Epithelial cell of esophagus (primary cell): ENCODE results near the gene ZFC3H1.
A peak's percentile ranks its signal among the peaks of the same experiment; 100 is the strongest.

Experiments used
- DNase-seq: peaks from one replicate; pipeline ENCODE4 v3.0.0; 2010; ENCODE audit warnings: low read depth
- H3K4me3 ChIP-seq: 2 replicates; pipeline ENCODE4 v1.5.1; 2011; ENCODE audit warnings: mild to moderate bottlenecking, low read length, control low read depth
- TF ChIP-seq, protein P1 (sequence below): IDR thresholded peaks from 2 replicates; pipeline ENCODE4 v1.5.1; 2011; ENCODE audit warnings: low read depth, mild to moderate bottlenecking, low read length, control low read depth, inconsistent platforms; ENCODE audit not compliant: insufficient read depth; ENCODE audit errors: missing control alignments

The ZFC3H1 gene

DNA sequence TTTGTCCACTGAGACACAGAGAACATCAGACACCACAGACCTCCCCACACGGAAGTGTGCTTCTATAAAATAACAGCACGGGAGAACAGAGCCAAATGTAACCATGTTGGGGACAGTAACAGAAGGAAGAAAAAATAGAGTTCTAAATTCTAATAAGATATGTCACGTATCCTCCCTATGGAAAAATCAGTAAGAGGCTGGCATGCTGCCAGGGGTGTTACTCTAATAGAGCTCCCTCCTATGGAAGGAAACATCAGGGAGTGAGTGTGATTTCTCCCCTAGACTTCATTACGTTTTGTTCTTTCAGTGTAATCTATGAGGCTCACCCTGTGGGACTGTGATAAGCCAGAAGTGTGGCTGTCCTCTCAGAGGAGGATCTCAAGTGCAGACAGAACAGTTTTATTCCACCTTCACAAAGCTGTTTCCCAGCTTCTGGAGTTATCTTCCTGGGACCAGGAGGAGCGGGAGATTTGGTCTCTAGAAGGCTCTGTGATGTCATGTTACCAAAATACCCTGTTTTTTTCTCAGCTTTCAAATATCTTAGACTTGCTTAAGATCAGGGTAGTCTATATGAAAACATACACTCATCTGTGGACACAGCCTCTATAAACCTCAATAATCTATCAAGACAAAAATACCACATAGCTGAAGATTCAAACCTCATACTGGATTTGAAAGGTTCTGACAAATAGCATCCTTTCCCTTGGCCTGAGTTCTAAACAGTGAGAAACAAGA is 69.3 kb downstream of the ZFC3H1 start:
- DNase-seq, result no peak
- H3K4me3 ChIP-seq, result no peak overlapping the region
- TF ChIP-seq, protein P1, sequence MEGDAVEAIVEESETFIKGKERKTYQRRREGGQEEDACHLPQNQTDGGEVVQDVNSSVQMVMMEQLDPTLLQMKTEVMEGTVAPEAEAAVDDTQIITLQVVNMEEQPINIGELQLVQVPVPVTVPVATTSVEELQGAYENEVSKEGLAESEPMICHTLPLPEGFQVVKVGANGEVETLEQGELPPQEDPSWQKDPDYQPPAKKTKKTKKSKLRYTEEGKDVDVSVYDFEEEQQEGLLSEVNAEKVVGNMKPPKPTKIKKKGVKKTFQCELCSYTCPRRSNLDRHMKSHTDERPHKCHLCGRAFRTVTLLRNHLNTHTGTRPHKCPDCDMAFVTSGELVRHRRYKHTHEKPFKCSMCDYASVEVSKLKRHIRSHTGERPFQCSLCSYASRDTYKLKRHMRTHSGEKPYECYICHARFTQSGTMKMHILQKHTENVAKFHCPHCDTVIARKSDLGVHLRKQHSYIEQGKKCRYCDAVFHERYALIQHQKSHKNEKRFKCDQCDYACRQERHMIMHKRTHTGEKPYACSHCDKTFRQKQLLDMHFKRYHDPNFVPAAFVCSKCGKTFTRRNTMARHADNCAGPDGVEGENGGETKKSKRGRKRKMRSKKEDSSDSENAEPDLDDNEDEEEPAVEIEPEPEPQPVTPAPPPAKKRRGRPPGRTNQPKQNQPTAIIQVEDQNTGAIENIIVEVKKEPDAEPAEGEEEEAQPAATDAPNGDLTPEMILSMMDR, result no peak

DNA sequence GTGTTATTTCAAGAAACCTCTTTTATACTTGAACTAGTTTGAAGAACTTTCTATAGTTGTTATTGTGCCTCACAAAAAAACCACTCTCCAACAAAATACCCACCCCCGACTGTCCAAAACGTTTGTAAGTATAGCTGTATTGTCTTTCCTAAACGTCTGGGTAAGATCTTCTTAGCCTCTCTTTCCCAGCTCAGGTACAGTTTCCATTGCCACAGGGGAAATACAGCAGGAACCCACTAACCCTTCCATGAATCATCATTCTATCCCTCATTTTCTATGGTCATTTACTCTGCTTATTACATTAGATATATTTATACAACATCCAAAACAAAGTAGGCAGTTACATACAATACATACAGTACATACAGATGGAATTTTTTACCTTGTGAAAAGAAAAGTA is 70.8 kb downstream of the ZFC3H1 start:
- DNase-seq, result peak; percentile 53
- no peak overlapping the region for H3K4me3 ChIP-seq
- TF ChIP-seq, protein P1, result no peak

DNA sequence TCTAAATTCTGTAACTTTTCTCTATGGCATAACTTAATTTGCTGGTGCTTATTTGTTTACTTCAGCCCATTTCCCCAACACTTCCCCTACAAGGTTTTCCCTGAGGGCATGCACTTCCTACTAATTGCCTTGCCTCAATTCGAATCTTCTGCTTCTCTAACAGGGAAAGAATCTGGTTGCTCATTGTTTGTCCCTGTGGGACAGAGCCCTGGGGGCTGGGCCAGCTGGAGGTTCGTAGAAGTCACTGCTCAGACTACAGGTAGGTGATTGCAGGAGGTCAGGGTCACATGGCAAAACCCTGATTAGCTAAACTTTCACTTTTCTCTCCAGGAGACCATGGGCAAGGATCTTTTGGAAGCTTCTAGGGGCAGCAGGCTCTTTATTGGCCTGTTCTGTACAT is 72.0 kb downstream of the ZFC3H1 start:
- no peak for DNase-seq
- no peak overlapping the region for H3K4me3 ChIP-seq
- TF ChIP-seq, protein P1, result no peak

DNA sequence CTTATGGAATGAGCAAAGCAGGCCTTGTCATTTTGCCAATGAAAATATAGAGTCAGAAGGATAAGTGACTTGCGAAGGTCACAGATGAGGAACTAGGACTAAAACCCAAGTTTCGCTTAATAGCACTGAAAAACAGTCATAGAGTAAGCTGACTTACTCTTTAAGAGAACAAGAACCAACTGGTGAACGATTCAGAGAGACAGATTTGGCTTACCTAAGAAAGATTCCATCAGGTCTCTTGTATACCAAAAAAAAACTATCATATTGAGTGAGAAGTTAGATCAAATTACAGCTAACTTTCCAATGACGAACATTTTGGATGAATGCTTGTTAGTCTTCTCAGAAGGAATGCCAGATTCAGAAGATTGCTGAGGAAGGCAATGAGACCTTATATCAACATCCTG is 74.2 kb downstream of the ZFC3H1 start:
- TF ChIP-seq, protein P1, result no peak
- no peak overlapping the region for H3K4me3 ChIP-seq
- peak; percentile 73 for DNase-seq

DNA sequence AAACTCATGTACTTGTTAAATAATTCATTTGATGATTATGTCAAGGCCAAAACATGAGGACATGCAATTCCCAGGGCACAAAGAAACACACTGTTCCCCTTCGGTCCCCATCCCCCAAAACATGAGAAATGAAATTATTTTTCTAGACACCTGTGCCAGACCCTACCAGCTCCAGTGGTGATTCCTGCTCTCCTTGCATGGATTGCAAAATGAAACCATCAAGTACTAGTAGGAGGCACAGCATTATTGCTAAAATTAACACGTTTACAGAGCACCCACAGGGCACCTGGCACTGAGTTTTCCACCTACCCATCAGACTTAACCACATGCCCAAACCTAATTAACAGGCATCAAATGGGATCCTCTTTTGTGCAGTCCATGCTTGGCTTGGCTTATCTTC is 76.6 kb downstream of the ZFC3H1 start:
- no peak for DNase-seq
- no peak overlapping the region for H3K4me3 ChIP-seq
- TF ChIP-seq, protein P1, result no peak

DNA sequence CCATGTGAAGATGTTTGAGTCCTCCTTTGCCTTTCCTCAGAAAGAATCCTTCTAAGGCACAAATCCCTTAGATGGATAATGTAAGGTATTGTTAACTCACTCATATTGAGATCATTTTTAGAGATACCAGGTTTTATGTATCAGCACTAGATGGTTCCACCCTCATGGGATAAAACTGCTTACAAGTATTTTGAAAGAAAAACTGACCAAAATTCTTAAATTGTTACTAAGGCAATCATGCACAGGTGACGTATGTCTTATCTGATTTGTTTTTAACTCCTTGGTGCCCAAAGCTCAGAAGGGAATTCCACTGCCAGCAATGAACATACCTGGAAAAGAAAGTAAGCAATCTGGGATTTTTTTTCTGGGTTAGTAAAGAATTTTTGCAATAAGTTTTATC is 78.4 kb downstream of the ZFC3H1 start:
- TF ChIP-seq, protein P1, result no peak
- no peak for DNase-seq
- no peak overlapping the region for H3K4me3 ChIP-seq

DNA sequence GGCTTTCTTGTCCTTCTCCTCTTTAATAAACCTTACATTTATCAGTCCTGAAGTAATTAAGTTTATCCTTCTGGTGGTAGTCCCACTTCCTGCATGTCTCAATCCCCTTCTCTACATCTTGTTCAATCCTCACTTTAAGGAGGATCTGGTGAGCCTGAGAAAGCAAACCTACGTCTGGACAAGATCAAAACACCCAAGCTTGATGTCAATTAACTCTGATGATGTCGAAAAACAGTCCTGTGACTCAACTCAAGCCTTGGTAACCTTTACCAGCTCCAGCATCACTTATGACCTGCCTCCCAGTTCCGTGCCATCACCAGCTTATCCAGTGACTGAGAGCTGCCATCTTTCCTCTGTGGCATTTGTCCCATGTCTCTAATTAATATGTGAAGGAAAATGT is 79.3 kb downstream of the ZFC3H1 start:
- no peak for DNase-seq
- TF ChIP-seq, protein P1, result no peak
- H3K4me3 ChIP-seq, result no peak overlapping the region
